ENCODE measurements around the gene ZNF846. TPM values are rescaled to one million over a fixed set of nuclear protein-coding genes. Genes with fewer than 3 reads are reported as not detected.
"Not testable (repeated sequence)": the region's sequence is repeated elsewhere in the genome, so short reads cannot be mapped to it uniquely, and the experiment has no call there.

Gene ZNF846
- polyA plus RNA-seq, 1 donor (not counting 4 experiments of a cell fraction or from before 2014, with no cell fraction given) = 8.9 TPM

DNA sequence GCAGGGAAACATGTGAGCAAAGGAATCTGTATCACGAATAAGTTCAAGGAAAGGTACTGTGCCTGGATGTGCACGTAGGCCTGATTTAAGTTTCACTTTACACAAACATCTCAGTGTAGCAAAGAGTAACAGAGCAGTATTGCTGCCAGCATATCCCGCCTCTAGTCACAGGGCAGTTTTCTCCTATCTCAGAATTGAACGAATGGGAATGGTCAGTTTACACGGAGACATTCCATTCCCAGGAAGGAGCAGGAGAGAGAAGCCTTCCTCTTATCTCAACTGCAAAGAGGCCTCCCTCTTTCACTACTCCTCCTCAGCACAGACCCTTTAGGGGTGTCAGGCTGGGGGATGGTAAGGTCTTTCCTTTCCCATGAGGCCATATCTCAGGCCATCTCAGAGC, 21.0 kb upstream of the ZNF846 start:
- H3K27me3 ChIP-seq (ENCODE audit: control insufficient read depth, extremely low read depth, insufficient read depth, low read length); H3K27ac ChIP-seq (ENCODE audit: control insufficient read depth, insufficient read depth, low read length); H3K9me3 ChIP-seq (ENCODE audit: control insufficient read depth, low read depth, low read length); H3K4me2 ChIP-seq (ENCODE audit: control insufficient read depth, extremely low read depth, insufficient read depth, low read depth, low read length); H3K4me1 ChIP-seq (ENCODE audit: control insufficient read depth, extremely low read depth, insufficient read depth, low read length); H3K4me3 ChIP-seq (ENCODE audit: control insufficient read depth in 2 of 3, extremely low read depth in 1 of 3, insufficient read depth in 2 of 3, low read depth in 1 of 3, low read length in 3 of 3); FAIRE-seq; H3K79me2 ChIP-seq (ENCODE audit: control insufficient read depth, insufficient read depth, low read length); H4K20me1 ChIP-seq (ENCODE audit: control insufficient read depth, extremely low read depth, insufficient read depth, low read length); H3K9ac ChIP-seq (ENCODE audit: control insufficient read depth, extremely low read depth, insufficient read depth, low read length); H3K9me1 ChIP-seq (ENCODE audit: control insufficient read depth, extremely low read depth, insufficient read depth, low read length); dilution Hi-C loops (cut with MboI; ENCODE audit: extremely low pct_ligation_motif_present, low sequenced_read_pairs); H2AFZ ChIP-seq (ENCODE audit: control insufficient read depth, low read length); H3K36me3 ChIP-seq (ENCODE audit: control insufficient read depth in 2 of 2, extremely low read depth in 1 of 2, insufficient read depth in 2 of 2, low read length in 2 of 2); DNase-seq (ENCODE audit: low read depth, low spot score): not testable (repeated sequence)

DNA sequence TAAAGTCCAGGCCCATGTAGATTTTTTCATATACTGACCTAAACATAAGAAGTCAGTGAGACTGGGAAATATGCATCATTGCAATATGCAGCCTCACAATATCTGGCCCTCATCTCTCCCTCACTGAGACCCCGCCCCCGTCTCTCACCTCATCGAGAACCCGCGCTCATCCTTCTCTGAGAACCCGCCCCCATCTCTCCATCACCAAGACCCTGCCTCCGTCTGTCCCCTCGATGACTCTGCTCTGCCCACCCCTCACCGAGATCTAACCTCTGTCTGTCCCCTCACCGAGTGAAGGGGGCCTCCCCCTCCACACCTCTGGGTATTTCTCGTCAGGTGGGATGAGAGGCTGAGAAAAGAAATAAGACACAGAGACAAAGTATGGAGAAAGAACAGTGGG, 20.5 kb upstream of the ZNF846 start:
- H3K79me2 ChIP-seq (ENCODE audit: control insufficient read depth, insufficient read depth, low read length) = no peaks in the 10 kb centered on the region
- H4K20me1 ChIP-seq (ENCODE audit: control insufficient read depth, extremely low read depth, insufficient read depth, low read length) = no peaks in the 10 kb centered on the region
- TF ChIP-seq, protein P1, sequence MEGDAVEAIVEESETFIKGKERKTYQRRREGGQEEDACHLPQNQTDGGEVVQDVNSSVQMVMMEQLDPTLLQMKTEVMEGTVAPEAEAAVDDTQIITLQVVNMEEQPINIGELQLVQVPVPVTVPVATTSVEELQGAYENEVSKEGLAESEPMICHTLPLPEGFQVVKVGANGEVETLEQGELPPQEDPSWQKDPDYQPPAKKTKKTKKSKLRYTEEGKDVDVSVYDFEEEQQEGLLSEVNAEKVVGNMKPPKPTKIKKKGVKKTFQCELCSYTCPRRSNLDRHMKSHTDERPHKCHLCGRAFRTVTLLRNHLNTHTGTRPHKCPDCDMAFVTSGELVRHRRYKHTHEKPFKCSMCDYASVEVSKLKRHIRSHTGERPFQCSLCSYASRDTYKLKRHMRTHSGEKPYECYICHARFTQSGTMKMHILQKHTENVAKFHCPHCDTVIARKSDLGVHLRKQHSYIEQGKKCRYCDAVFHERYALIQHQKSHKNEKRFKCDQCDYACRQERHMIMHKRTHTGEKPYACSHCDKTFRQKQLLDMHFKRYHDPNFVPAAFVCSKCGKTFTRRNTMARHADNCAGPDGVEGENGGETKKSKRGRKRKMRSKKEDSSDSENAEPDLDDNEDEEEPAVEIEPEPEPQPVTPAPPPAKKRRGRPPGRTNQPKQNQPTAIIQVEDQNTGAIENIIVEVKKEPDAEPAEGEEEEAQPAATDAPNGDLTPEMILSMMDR (optimal IDR thresholded peaks at IDR 0.05 in 1 of 3, IDR thresholded peaks at IDR 0.05 in 1 of 3, conservative IDR thresholded peaks at IDR 0.05 in 1 of 3; ENCODE audit: extremely low read depth in 1 of 3, insufficient read depth in 2 of 3, low read length in 3 of 3) = no peak
- no peak for TF ChIP-seq EZH2 (IDR thresholded peaks at IDR 0.05; ENCODE audit: low read length)
- H3K27me3 ChIP-seq (ENCODE audit: control insufficient read depth, extremely low read depth, insufficient read depth, low read length) = no peaks in the 10 kb centered on the region
- H3K27ac ChIP-seq (ENCODE audit: control insufficient read depth, insufficient read depth, low read length) = no peak overlapping the region
- FAIRE-seq = no peak
- no peak overlapping the region for H3K4me2 ChIP-seq (ENCODE audit: control insufficient read depth, extremely low read depth, insufficient read depth, low read depth, low read length)
- H3K9me1 ChIP-seq (ENCODE audit: control insufficient read depth, extremely low read depth, insufficient read depth, low read length) = no peaks in the 10 kb centered on the region
- peaks cover 2% of the 10 kb centered on the region for H3K4me1 ChIP-seq (ENCODE audit: control insufficient read depth, extremely low read depth, insufficient read depth, low read length)
- DNase-seq (ENCODE audit: low read depth, low spot score) = no peak
- dilution Hi-C loops (cut with MboI; ENCODE audit: extremely low pct_ligation_motif_present, low sequenced_read_pairs) = no loop called here
- H3K36me3 ChIP-seq (ENCODE audit: control insufficient read depth in 2 of 2, extremely low read depth in 1 of 2, insufficient read depth in 2 of 2, low read length in 2 of 2) = no peaks in the 10 kb centered on the region
- no peak overlapping the region for H3K4me3 ChIP-seq (ENCODE audit: control insufficient read depth in 2 of 3, extremely low read depth in 1 of 3, insufficient read depth in 2 of 3, low read depth in 1 of 3, low read length in 3 of 3)
- no peak overlapping the region for H2AFZ ChIP-seq (ENCODE audit: control insufficient read depth, low read length)
- H3K9ac ChIP-seq (ENCODE audit: control insufficient read depth, extremely low read depth, insufficient read depth, low read length) = no peak overlapping the region
- H3K9me3 ChIP-seq (ENCODE audit: control insufficient read depth, low read depth, low read length) = no peaks in the 10 kb centered on the region

DNA sequence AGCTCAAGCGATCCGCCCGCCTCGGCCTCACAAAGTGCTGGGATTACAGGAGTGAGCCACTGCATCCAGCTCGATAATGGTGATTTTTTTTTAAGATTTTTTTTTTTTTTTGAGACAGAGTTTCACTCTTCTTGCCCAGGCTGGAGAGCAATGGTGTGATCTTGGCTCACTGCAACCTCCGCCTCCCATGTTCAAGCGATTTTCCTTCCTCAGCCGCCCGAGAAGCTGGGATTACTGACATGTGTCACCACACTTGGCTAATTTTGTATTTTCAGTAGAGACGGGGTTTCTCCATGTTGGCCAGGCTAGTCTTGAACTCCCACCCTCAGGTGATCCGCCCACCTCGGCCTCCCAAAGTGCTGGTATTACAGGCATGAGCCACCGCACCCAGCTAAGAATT, 20.1 kb upstream of the ZNF846 start:
- H3K27me3 ChIP-seq (ENCODE audit: control insufficient read depth, extremely low read depth, insufficient read depth, low read length); DNase-seq (ENCODE audit: low read depth, low spot score); H3K4me3 ChIP-seq (ENCODE audit: control insufficient read depth in 2 of 3, extremely low read depth in 1 of 3, insufficient read depth in 2 of 3, low read depth in 1 of 3, low read length in 3 of 3); H3K9me3 ChIP-seq (ENCODE audit: control insufficient read depth, low read depth, low read length); H3K79me2 ChIP-seq (ENCODE audit: control insufficient read depth, insufficient read depth, low read length); H3K4me2 ChIP-seq (ENCODE audit: control insufficient read depth, extremely low read depth, insufficient read depth, low read depth, low read length); H3K9me1 ChIP-seq (ENCODE audit: control insufficient read depth, extremely low read depth, insufficient read depth, low read length); dilution Hi-C loops (cut with MboI; ENCODE audit: extremely low pct_ligation_motif_present, low sequenced_read_pairs); FAIRE-seq; H3K36me3 ChIP-seq (ENCODE audit: control insufficient read depth in 2 of 2, extremely low read depth in 1 of 2, insufficient read depth in 2 of 2, low read length in 2 of 2); H3K9ac ChIP-seq (ENCODE audit: control insufficient read depth, extremely low read depth, insufficient read depth, low read length); H3K4me1 ChIP-seq (ENCODE audit: control insufficient read depth, extremely low read depth, insufficient read depth, low read length); H3K27ac ChIP-seq (ENCODE audit: control insufficient read depth, insufficient read depth, low read length); H2AFZ ChIP-seq (ENCODE audit: control insufficient read depth, low read length); H4K20me1 ChIP-seq (ENCODE audit: control insufficient read depth, extremely low read depth, insufficient read depth, low read length): not testable (repeated sequence)
